OCI-LY1 (cell line): Measurements from ENCODE around the gene SLC16A13.

Experiments used
- EZH2 ChIP-seq: fragments of 200-600 bp; sonication (generic), shearing (Covaris generic); IDR thresholded peaks from 2 replicates; pipeline ENCODE4 v1.8.0; 2017; ENCODE audit warnings: borderline replicate concordance, mixed run types, mild to moderate bottlenecking, antibody characterized with exemption, low read length, moderate library complexity, mixed read lengths
- TF ChIP-seq, protein P1 (sequence below): fragments of 200-600 bp; sonication (generic), shearing (Covaris generic); IDR thresholded peaks from 2 replicates; pipeline ENCODE4 v1.5.1; 2017; ENCODE audit warnings: mild to moderate bottlenecking, antibody characterized with exemption, low read length, moderate library complexity, mixed read lengths

DNA sequence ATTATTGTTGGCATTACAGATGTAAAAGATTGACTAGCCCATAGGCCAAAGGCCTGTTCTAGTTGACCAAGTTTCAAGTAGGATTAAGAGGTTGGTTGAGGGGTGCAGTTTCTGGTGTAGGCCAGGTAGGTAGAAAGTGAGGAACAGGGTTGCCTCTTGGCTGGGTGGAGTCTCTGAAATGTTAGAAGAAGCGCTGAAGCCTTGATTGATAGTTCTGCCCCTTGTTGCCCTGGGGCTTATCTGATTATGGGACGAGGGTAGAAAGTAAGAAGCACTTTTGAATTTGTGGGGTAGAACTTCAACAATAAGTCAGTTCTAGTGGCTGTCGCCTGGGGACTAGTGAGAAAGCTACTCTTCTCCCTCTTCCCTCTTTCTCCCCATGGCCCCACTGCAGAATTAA, 6.7 kb upstream of the SLC16A13 start:
- TF ChIP-seq, protein P1, sequence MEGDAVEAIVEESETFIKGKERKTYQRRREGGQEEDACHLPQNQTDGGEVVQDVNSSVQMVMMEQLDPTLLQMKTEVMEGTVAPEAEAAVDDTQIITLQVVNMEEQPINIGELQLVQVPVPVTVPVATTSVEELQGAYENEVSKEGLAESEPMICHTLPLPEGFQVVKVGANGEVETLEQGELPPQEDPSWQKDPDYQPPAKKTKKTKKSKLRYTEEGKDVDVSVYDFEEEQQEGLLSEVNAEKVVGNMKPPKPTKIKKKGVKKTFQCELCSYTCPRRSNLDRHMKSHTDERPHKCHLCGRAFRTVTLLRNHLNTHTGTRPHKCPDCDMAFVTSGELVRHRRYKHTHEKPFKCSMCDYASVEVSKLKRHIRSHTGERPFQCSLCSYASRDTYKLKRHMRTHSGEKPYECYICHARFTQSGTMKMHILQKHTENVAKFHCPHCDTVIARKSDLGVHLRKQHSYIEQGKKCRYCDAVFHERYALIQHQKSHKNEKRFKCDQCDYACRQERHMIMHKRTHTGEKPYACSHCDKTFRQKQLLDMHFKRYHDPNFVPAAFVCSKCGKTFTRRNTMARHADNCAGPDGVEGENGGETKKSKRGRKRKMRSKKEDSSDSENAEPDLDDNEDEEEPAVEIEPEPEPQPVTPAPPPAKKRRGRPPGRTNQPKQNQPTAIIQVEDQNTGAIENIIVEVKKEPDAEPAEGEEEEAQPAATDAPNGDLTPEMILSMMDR = no peak
- TF ChIP-seq EZH2 = no peak
